PC-9 (cell line): ENCODE results near the gene ALKBH5. TPM values are rescaled to one million over a fixed set of nuclear protein-coding genes. Genes with fewer than 3 reads are reported as not detected.

ENCODE experiments used
- BruUV-seq: library from RNA; stranded (reverse); fragments of 400-500 nt; replicated peaks from 2 replicates; lab custom pipeline; 2021; lab: Mats Ljungman, UMichigan
- CTCF ChIA-PET: fragments of 300-600 bp; sonication (Branson Sonifier 250); formaldehyde crosslinking; loops from one replicate; lab custom pipeline; 2022; ENCODE audit warnings: antibody characterized with exemption; lab: Charles Lee
- POLR2A ChIA-PET: fragments of 300-600 bp; sonication (Branson Sonifier 250); formaldehyde crosslinking; loops from one replicate; lab custom pipeline; 2022; ENCODE audit warnings: antibody characterized with exemption; ENCODE audit not compliant: unreplicated experiment; lab: Charles Lee
- DNase-seq, 2 experiments: peaks; one replicate each; pipeline versions ENCODE4 v3.0.0 to v3.0.0-alpha.2; 2015 to 2022; ENCODE audit warnings: mixed read lengths in 1 of 2
- H2AFZ ChIP-seq: fragments of 200-600 bp; sonication (generic); 2 replicates; pipeline ENCODE4 v1.8.1; 2017; ENCODE audit warnings: antibody characterized with exemption
- H3F3A ChIP-seq: fragments of 200-600 bp; sonication (generic); 2 replicates; pipeline ENCODE4 v1.8.1; 2017; ENCODE audit warnings: antibody characterized with exemption, mild to moderate bottlenecking, low read depth; ENCODE audit not compliant: insufficient read depth
- H3K27ac ChIP-seq: fragments of 200-600 bp; sonication (generic); 2 replicates; pipeline ENCODE4 v1.6.1; 2016; ENCODE audit warnings: mixed run types
- H3K27me3 ChIP-seq: fragments of 200-600 bp; sonication (generic); 2 replicates; pipeline ENCODE4 v1.6.1; 2016; ENCODE audit warnings: low read depth, mixed run types; ENCODE audit not compliant: insufficient read depth
- H3K36me3 ChIP-seq: fragments of 200-600 bp; sonication (generic); 2 replicates; pipeline ENCODE4 v1.6.1; 2016; ENCODE audit warnings: low read depth, mixed run types
- H3K4me1 ChIP-seq: fragments of 200-600 bp; sonication (generic); replicated peaks from 2 replicates; pipeline ENCODE4 v1.6.1; 2016; ENCODE audit warnings: mixed run types; ENCODE audit not compliant: insufficient read depth
- H3K4me2 ChIP-seq: fragments of 200-600 bp; sonication (generic); 2 replicates; pipeline ENCODE4 v1.6.1; 2017; ENCODE audit warnings: mixed run types
- H3K4me3 ChIP-seq: fragments of 200-600 bp; sonication (generic); 2 replicates; pipeline ENCODE4 v1.6.1; 2016; ENCODE audit warnings: mixed run types
- H3K79me2 ChIP-seq: fragments of 200-600 bp; sonication (generic); 2 replicates; pipeline ENCODE4 v1.6.1; 2017; ENCODE audit warnings: low read depth, mixed run types
- H3K9me2 ChIP-seq: fragments of 200-600 bp; sonication (generic); 2 replicates; pipeline ENCODE4 v1.8.1; 2017; ENCODE audit warnings: mild to moderate bottlenecking; ENCODE audit not compliant: insufficient read depth
- H3K9me3 ChIP-seq: fragments of 200-600 bp; sonication (generic); 2 replicates; pipeline ENCODE4 v1.8.1; 2016; ENCODE audit warnings: low read depth; ENCODE audit not compliant: insufficient read depth
- H4K20me1 ChIP-seq: fragments of 200-600 bp; sonication (generic); 2 replicates; pipeline ENCODE4 v1.8.1; 2017; ENCODE audit not compliant: insufficient read depth
- CTCF ChIP-seq: fragments of 200-600 bp; sonication (generic); conservative IDR thresholded peaks from 2 replicates; pipeline ENCODE4 v1.6.1; 2017; ENCODE audit warnings: mixed run types, antibody characterized with exemption, mild to moderate bottlenecking, moderate library complexity
- EZH2 ChIP-seq: fragments of 200-600 bp; sonication (generic); IDR thresholded peaks from 2 replicates; pipeline ENCODE4 v1.8.0; 2017; ENCODE audit warnings: antibody characterized with exemption, low read depth
- intact Hi-C: fragments of 100-400 bp; cut with micrococcal nuclease; formaldehyde crosslinking; loops from one replicate; pipeline ENCODE4 v1.10.0; 2022; ENCODE audit not compliant: unreplicated experiment
- total RNA-seq: library from RNA; stranded (reverse); gene quantifications from 2 replicates; pipeline ENCODE4 v1.2.3, GENCODE V29; 2021

The ALKBH5 gene
- total RNA-seq, 1 experiment from 2014 or later: 117 TPM

GRCh38 chr17:18254888-18255649 lies 71.4 kb downstream of the ALKBH5 start:
- Histone ChIP-seq H3K9me3 (no peaks in the 10 kb centered on the region), H2AFZ (no peak overlapping the region), H4K20me1 (peaks cover 32% of the 10 kb centered on the region), H3K36me3 (peaks cover 52% of the 10 kb centered on the region), H3K4me3 (no peak overlapping the region), H3K4me2 (no peak overlapping the region), H3K4me1 (peaks cover 25% of the 10 kb centered on the region), H3K79me2 (peaks cover 36% of the 10 kb centered on the region), H3F3A (peaks cover 37% of the 10 kb centered on the region), H3K9me2 (no peaks in the 10 kb centered on the region), H3K27me3 (no peaks in the 10 kb centered on the region), H3K27ac (no peak overlapping the region)
- ChIA-PET POLR2A (no interaction called here), CTCF (no interaction called here)
- no peak for TF ChIP-seq CTCF
- intact Hi-C loops: no loop called here
- no peak for DNase-seq
- BruUV-seq: no TSS peak

- no TSS peak for BruUV-seq
- TF ChIP-seq EZH2 (no peak), CTCF (no peak)
- peaks cover 36% of the 10 kb centered on the region for H3F3A ChIP-seq
- H3K9me3 ChIP-seq: no peaks in the 10 kb centered on the region
- intact Hi-C loops: no loop called here
- DNase-seq: no peak
- H3K27ac ChIP-seq: peak overlapping the region; percentile 96
- ChIA-PET POLR2A (no interaction called here), CTCF (interaction anchor here (0.7 to 1.3 kb wide), 2 partner anchors 19 to 27 kb away, joined by 3 read pairs; no protein-coding TSS in a partner anchor)
- H3K36me3 ChIP-seq: peaks cover 49% of the 10 kb centered on the region
- peaks cover 36% of the 10 kb centered on the region for H3K79me2 ChIP-seq
- peak overlapping the region; percentile 77 for H3K4me3 ChIP-seq
- H3K4me2 ChIP-seq: peak overlapping the region; percentile 98
- no peaks in the 10 kb centered on the region for H3K27me3 ChIP-seq
- no peak overlapping the region for H2AFZ ChIP-seq
- no peaks in the 10 kb centered on the region for H3K9me2 ChIP-seq
- peaks cover 26% of the 10 kb centered on the region for H3K4me1 ChIP-seq
- H4K20me1 ChIP-seq: peaks cover 32% of the 10 kb centered on the region
Observed at GRCh38 chr17:18256351-18256750, 72.7 kb downstream of the ALKBH5 start.

- DNase-seq: no peak
- H3K9me2 ChIP-seq: no peaks in the 10 kb centered on the region
- peak overlapping the region; percentile 98 for H3K4me2 ChIP-seq
- H3F3A ChIP-seq: peaks cover 41% of the 10 kb centered on the region
- H3K27ac ChIP-seq: peak overlapping the region; percentile 96
- no peaks in the 10 kb centered on the region for H3K27me3 ChIP-seq
- peaks cover 44% of the 10 kb centered on the region for H3K36me3 ChIP-seq
- intact Hi-C loops: loop anchor here (1.0 kb wide), 1 partner anchor 59 kb away; the partner anchor contains the start of gene SMCR8
- H2AFZ ChIP-seq: no peak overlapping the region
- BruUV-seq: no TSS peak
- peaks cover 36% of the 10 kb centered on the region for H4K20me1 ChIP-seq
- H3K79me2 ChIP-seq: peaks cover 40% of the 10 kb centered on the region
- H3K4me3 ChIP-seq: peak overlapping the region; percentile 77
- TF ChIP-seq EZH2: no peak
- TF ChIP-seq CTCF: no peak
- CTCF ChIA-PET: interaction anchor here (1.3 kb wide), 2 partner anchors 20 to 21 kb away, joined by 3 to 5 read pairs; no protein-coding TSS in a partner anchor
- H3K4me1 ChIP-seq: peaks cover 30% of the 10 kb centered on the region
- POLR2A ChIA-PET: interaction anchor here (0.6 to 0.7 kb wide), 3 partner anchors 68 to 762 kb away, joined by 3 to 8 read pairs (median 3); no protein-coding TSS in a partner anchor
- no peaks in the 10 kb centered on the region for H3K9me3 ChIP-seq
Observed at GRCh38 chr17:18256776-18257175, 73.1 kb downstream of the ALKBH5 start.
